HCT116 (cell line): ENCODE measurements around the gene TENT4A. TPM values are rescaled to one million over a fixed set of nuclear protein-coding genes. Genes with fewer than 3 reads are reported as not detected.

ENCODE experiments used
- ATAC-seq: fragments of 200-7000 bp; cut with Tn5 transposase; 2 replicates; pipeline ENCODE4 v1.9.1; 2020; ENCODE audit warnings: mild to moderate bottlenecking, moderate library complexity
- BruUV-seq: library from RNA; stranded (reverse); fragments of 400-500 nt; replicated peaks from 2 replicates; lab custom pipeline; 2021; lab: Mats Ljungman, UMichigan
- CTCF ChIA-PET: fragments of 300-600 bp; sonication (Branson Sonifier 250); formaldehyde crosslinking; loops from one replicate; lab custom pipeline; 2021; ENCODE audit warnings: antibody characterized with exemption; lab: Charles Lee
- POLR2A ChIA-PET: fragments of 300-600, 350-600 bp; sonication (Branson Sonifier 250); formaldehyde crosslinking; loops from one replicate; lab custom pipeline; 2021; ENCODE audit warnings: antibody characterized with exemption; lab: Charles Lee
- RAD21 ChIA-PET, 2 experiments: fragments of 300-600 bp; sonication (Branson Sonifier 250); formaldehyde crosslinking; loops; one replicate each; lab custom pipeline; 2023; ENCODE audit warnings: low total read pairs in 2 of 2; ENCODE audit not compliant: uncharacterized antibody in 2 of 2, unreplicated experiment in 2 of 2, low non-redundant PET in 1 of 2; lab: Charles Lee
- DNase-seq: peaks from one replicate; pipeline ENCODE4 v3.0.0-alpha.2; 2010; ENCODE audit warnings: low read depth, low spot score
- H2AFZ ChIP-seq: fragments of 200-600 bp; shearing (Covaris generic), sonication (generic); 2 replicates; pipeline ENCODE4 v1.6.1; 2017; ENCODE audit warnings: low read depth, mixed run types, mixed read lengths, antibody characterized with exemption, low read length; ENCODE audit not compliant: poor library complexity, severe bottlenecking
- H3K27ac ChIP-seq: 2 replicates; pipeline ENCODE4 v1.5.1; 2012; ENCODE audit warnings: low read depth, low read length
- H3K27me3 ChIP-seq: fragments of 200-600 bp; sonication (generic); 2 replicates; pipeline ENCODE4 v1.6.1; 2016; ENCODE audit warnings: mixed run types, low read length, mixed read lengths; ENCODE audit not compliant: insufficient read depth
- H3K36me3 ChIP-seq, 2 experiments: fragments of 200-500 bp in 1 of 2; fragments of 200-600 bp in 1 of 2; sonication (Bioruptor generic) in 1 of 2; sonication (generic) in 1 of 2; 2 replicates each; pipeline versions ENCODE4 v1.5.1 to v1.6.1; 2014 to 2016; ENCODE audit warnings: low read length in 2 of 2, inconsistent platforms in 1 of 2, mixed read lengths in 1 of 2, mixed run types in 1 of 2; ENCODE audit not compliant: insufficient read depth in 2 of 2, control insufficient read depth in 1 of 2
- H3K4me1 ChIP-seq, 2 experiments: fragments of 200-600 bp in 1 of 2; sonication (generic) in 1 of 2; 2 replicates each; pipeline versions ENCODE4 v1.5.1 to v1.6.1; 2012 to 2017; ENCODE audit warnings: low read length in 2 of 2, inconsistent platforms in 1 of 2, mild to moderate bottlenecking in 1 of 2, mixed read lengths in 1 of 2, mixed run types in 1 of 2, moderate library complexity in 1 of 2; ENCODE audit not compliant: insufficient read depth in 2 of 2, control insufficient read depth in 1 of 2
- H3K4me2 ChIP-seq: fragments of 200-600 bp; sonication (generic); 2 replicates; pipeline ENCODE4 v1.6.1; 2017; ENCODE audit warnings: mixed run types, low read length, mixed read lengths
- H3K4me3 ChIP-seq, 2 experiments: fragments of 200-600 bp in 1 of 2; sonication (generic) in 1 of 2; replicated peaks in 1 of 2; 2 replicates each; pipeline ENCODE4 v1.5.1; 2011 to 2016; ENCODE audit warnings: low read length in 2 of 2, control low read depth in 1 of 2, low read depth in 1 of 2, mild to moderate bottlenecking in 1 of 2, mixed read lengths in 1 of 2, mixed run types in 1 of 2
- H3K79me2 ChIP-seq: fragments of 200-600 bp; sonication (generic); 2 replicates; pipeline ENCODE4 v1.6.1; 2017; ENCODE audit warnings: mild to moderate bottlenecking, mixed run types, low read length, moderate library complexity, mixed read lengths; ENCODE audit not compliant: insufficient read depth
- H3K9ac ChIP-seq: fragments of 200-600 bp; sonication (generic); 2 replicates; pipeline ENCODE4 v1.6.1; 2016; ENCODE audit warnings: low read length, mixed read lengths
- H3K9me2 ChIP-seq: fragments of 200-600 bp; sonication (generic), shearing (Covaris generic); 2 replicates; pipeline ENCODE4 v1.6.1; 2017; ENCODE audit warnings: mixed run types, mild to moderate bottlenecking, moderate library complexity; ENCODE audit not compliant: insufficient read depth
- H3K9me3 ChIP-seq, 2 experiments: fragments of 200-500 bp in 1 of 2; fragments of 200-600 bp in 1 of 2; sonication (Bioruptor generic) in 1 of 2; sonication (generic) in 1 of 2; 2 replicates each; pipeline ENCODE4 v1.6.1; 2014 to 2017; ENCODE audit warnings: low read length in 2 of 2, mixed read lengths in 2 of 2, inconsistent platforms in 1 of 2, low read depth in 1 of 2, mild to moderate bottlenecking in 1 of 2, mixed run types in 1 of 2, moderate library complexity in 1 of 2; ENCODE audit not compliant: control insufficient read depth in 1 of 2, insufficient read depth in 1 of 2
- H4K20me1 ChIP-seq: fragments of 200-600 bp; sonication (generic), shearing (Covaris generic); 2 replicates; pipeline ENCODE4 v1.6.1; 2017; ENCODE audit warnings: mixed run types, mild to moderate bottlenecking, moderate library complexity; ENCODE audit not compliant: insufficient read depth
- ATF3 ChIP-seq: IDR thresholded peaks from 2 replicates; pipeline ENCODE4 v1.6.1; 2012
- ELF1 ChIP-seq: IDR thresholded peaks from 2 replicates; pipeline ENCODE4 v1.6.1; 2012; ENCODE audit warnings: low read depth, borderline replicate concordance
- EZH2phosphoT487 ChIP-seq: fragments of 200-600 bp; IDR thresholded peaks from 2 replicates; pipeline ENCODE4 v1.6.1; 2018; ENCODE audit warnings: antibody characterized with exemption, borderline replicate concordance
- MAX ChIP-seq: IDR thresholded peaks from 2 replicates; pipeline ENCODE4 v1.6.1; 2012
- POLR2AphosphoS5 ChIP-seq: IDR thresholded peaks from 2 replicates; pipeline ENCODE4 v1.6.1; 2011; ENCODE audit warnings: mild to moderate bottlenecking, low read depth, low read length, moderate library complexity
- RAD21 ChIP-seq: IDR thresholded peaks from 2 replicates; pipeline ENCODE4 v1.6.1; 2012; ENCODE audit warnings: low read depth, mild to moderate bottlenecking
- REST ChIP-seq: IDR thresholded peaks from 2 replicates; pipeline ENCODE4 v1.6.1; 2012; ENCODE audit warnings: low read depth
- TCF7L2 ChIP-seq: IDR thresholded peaks from 2 replicates; pipeline ENCODE4 v1.7.0; 2011; ENCODE audit warnings: borderline replicate concordance, inconsistent platforms; ENCODE audit not compliant: insufficient read depth, insufficient read length; ENCODE audit errors: extremely low read depth
- YY1 ChIP-seq: IDR thresholded peaks from 2 replicates; pipeline ENCODE4 v1.6.1; 2011; ENCODE audit warnings: low read length, low read depth, moderate library complexity, mild to moderate bottlenecking; ENCODE audit not compliant: insufficient replicate concordance; ENCODE audit errors: extremely low read depth
- ZNF274 ChIP-seq: fragments of 200-500 bp; sonication (Bioruptor generic); IDR thresholded peaks from 2 replicates; pipeline ENCODE4 v1.6.1; 2014; ENCODE audit warnings: mild to moderate bottlenecking, low read depth, low read length, inconsistent platforms
- intact Hi-C: fragments of 100-400 bp; cut with micrococcal nuclease; formaldehyde crosslinking; loops from 2 replicates; pipeline ENCODE4 v1.10.0; 2022
- total RNA-seq: library from RNA; stranded (reverse); gene quantifications from one replicate; pipeline ENCODE4 v1.2.1, GENCODE V29; 2021; ENCODE audit not compliant: unreplicated experiment
- TF ChIP-seq, protein P1 (sequence below): IDR thresholded peaks from 2 replicates; pipeline ENCODE4 v1.6.1; 2011; ENCODE audit warnings: mild to moderate bottlenecking, low read length, moderate library complexity; ENCODE audit not compliant: insufficient replicate concordance; ENCODE audit errors: extremely low read depth

TENT4A gene
- total RNA-seq, 1 experiment from 2014 or later, result 39.8 TPM

DNA sequence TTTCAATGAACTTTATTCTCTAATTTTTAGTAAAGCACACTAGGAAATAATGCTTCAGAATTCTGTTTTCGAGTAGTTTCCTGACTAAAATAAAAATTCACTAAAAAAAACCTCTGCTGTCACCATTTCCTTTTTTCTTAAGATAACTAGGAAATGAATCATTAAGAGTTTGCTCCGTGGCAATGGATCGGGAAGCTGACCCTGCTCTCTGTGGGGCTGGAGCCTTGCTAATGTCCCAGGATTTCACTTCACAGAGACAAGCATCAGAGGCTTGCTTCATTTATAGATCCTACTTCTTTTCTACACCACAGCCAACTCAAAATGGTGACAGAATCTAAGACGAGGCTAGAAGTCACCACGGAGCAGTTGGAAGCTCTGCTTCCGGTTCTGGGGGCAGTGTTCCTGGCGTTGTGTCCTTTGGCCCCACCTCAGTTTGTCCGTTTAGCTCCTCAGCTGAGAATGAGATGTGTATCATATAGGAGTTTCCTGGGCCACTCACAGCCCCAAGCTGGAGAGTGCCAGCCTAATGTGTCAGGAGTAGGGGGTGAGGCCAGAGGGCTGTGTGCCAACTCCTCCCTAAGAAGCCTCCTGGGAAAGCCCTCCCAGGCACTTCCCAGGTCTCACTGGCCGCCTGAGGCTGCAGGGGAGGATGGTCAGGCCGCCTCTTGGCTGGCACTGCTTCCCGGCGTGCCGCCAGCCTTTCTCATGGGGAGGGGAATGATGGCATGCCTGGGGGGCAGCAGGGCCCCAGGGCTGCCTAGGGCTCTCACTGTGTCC, 19.6 kb downstream of the TENT4A start:
- Histone ChIP-seq H3K9me3 (no peaks in the 10 kb centered on the region), H3K9ac (no peak overlapping the region), H3K9me2 (no peaks in the 10 kb centered on the region), H3K4me2 (no peak overlapping the region), H3K4me1 (no peaks in the 10 kb centered on the region), H4K20me1 (peaks cover 5% of the 10 kb centered on the region; the same call in 1 of the 2 replicates), H3K36me3 (peaks cover 4 to 7% of the 10 kb centered on the region in 2 experiments; a peak in 2 of 4 replicates), H3K27ac (no peak overlapping the region), H2AFZ (no peak overlapping the region), H3K4me3 (no peak overlapping the region), H3K27me3 (no peaks in the 10 kb centered on the region), H3K79me2 (peaks cover 99% of the 10 kb centered on the region)
- ChIA-PET CTCF (no interaction called here), RAD21 (no interaction called here), POLR2A (no interaction called here)
- BruUV-seq, result no TSS peak
- no peak for DNase-seq
- TF ChIP-seq, protein P1, sequence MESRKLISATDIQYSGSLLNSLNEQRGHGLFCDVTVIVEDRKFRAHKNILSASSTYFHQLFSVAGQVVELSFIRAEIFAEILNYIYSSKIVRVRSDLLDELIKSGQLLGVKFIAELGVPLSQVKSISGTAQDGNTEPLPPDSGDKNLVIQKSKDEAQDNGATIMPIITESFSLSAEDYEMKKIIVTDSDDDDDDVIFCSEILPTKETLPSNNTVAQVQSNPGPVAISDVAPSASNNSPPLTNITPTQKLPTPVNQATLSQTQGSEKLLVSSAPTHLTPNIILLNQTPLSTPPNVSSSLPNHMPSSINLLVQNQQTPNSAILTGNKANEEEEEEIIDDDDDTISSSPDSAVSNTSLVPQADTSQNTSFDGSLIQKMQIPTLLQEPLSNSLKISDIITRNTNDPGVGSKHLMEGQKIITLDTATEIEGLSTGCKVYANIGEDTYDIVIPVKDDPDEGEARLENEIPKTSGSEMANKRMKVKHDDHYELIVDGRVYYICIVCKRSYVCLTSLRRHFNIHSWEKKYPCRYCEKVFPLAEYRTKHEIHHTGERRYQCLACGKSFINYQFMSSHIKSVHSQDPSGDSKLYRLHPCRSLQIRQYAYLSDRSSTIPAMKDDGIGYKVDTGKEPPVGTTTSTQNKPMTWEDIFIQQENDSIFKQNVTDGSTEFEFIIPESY, result no peak
- TF ChIP-seq MAX, result no peak
- no peak for TF ChIP-seq TCF7L2
- TF ChIP-seq ELF1, result no peak
- TF ChIP-seq POLR2AphosphoS5, result no peak
- TF ChIP-seq REST, result no peak
- TF ChIP-seq ATF3, result no peak
- no peak for TF ChIP-seq YY1
- no peak for TF ChIP-seq ZNF274
- no peak for TF ChIP-seq RAD21
- no peak for TF ChIP-seq EZH2phosphoT487
- intact Hi-C loops, result no loop called here
- no peak for ATAC-seq
